Hematopoietic multipotent progenitor cell treated with erythropoietin and hydrocortisone succinate and interleukin-3 and kit ligand, for 6 days (in vitro differentiated cells): Measurements from ENCODE around the gene IGFN1.

Experiments
- DNase-seq: peaks from one replicate; pipeline ENCODE4 v3.0.0-alpha.2; 2015

The IGFN1 gene

DNA sequence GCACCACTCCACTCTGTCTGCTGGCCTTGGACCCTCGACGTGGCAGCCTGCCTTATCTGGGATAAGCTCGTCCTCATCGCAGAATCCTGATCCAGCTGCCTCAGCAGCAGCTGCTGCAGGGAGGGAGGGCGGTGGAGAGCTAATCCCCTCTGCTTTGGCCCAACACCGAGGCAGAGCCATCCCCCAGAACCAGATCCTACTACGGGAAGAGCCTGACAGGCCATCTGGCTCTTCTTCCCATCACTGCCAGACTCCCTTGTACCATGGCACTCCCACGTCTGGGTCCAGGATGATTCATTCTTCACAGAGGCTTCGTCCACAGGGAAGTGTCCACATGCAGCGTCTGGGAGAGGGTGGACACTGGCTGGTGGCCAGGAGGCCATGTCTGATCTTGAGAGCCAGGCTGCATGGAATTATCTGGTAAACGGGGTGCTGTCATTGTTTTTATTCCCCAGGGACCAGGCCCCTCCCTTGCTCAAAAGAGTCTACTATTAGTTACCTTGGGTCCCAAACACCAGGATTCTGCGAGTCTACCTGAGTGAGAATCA lies 78.1 kb downstream of the IGFN1 start:
- DNase-seq, result no peak

DNA sequence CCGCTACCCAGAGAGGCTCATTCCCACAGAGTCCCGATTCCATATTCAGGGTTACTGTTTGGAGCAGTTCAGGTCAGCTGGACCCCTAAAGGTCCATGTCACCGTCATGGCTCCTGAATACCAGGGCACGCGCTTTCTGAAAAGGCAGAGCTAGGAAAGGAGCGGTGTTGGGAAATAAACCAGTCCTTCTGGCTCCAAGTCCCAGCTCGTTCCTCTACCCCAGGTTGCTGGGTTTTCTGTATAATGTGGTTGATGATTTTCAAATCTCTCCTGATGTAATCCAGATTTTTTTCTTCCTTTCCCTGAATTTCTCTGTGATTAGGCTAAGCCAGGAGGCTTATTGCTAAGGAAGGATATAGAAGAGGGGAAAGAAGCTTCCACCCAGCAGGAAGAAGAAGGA lies 78.7 kb downstream of the IGFN1 start:
- DNase-seq, result no peak

DNA sequence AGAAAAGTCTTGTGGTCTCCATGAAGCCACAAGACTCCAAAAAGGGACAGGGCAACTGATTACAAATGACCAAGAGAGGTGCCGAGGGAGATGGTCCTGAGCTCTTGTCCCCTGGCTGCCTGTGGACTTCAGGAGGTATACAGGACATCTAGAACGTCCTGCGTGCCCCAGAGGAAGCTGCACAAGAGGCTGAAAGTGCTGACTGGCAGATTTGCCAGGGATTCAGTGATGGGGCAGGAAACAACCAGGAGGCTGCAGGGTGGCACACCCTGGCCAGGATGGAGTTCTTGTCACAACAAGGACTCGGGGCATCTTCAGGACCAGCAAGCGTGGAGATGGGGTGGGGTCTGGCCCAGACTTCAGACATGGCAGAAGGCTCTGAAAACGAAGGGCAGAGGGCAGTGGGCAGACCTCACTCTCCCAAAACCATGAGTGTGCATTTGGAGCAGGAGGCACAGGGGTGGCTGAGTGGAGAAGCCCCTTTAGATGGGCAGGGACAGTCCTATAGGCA lies 79.3 kb downstream of the IGFN1 start:
- DNase-seq, result no peak

DNA sequence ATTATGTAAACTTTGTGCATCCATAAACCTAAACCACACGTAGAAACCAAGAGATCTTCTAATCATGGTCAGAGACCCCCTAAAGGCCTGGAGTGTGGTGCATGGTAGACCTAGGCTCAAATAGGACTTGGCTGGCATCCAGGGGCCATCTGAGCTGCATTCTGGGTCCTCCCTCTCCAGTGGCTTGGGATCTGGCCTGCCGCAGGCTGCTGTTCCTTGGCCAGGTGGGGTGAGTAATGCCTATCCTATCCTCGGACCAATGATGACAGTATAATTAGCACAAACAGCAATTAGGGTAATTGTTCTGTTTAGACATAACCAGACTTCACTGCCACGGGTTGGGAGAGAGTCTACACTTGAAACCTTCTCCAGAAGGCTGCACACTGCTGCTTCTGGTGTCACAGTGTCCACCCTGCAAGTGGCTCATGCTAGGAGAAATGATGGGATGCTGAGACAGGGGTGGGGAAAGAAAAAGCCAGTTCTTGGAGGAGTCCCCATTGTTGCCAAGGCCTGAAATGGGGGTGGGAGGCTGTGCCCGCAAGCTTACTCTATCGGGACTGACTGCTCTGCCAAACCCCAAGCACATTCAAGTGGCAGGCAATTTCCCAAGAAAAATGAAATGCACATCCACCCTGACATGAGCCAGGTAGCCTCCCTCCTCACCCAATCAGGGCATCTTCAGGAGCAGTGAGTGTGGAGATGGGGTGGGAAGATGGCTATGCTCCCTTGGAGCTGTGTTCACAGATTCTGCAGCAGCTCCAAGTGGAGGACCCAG lies 80.2 kb downstream of the IGFN1 start:
- DNase-seq, result no peak

DNA sequence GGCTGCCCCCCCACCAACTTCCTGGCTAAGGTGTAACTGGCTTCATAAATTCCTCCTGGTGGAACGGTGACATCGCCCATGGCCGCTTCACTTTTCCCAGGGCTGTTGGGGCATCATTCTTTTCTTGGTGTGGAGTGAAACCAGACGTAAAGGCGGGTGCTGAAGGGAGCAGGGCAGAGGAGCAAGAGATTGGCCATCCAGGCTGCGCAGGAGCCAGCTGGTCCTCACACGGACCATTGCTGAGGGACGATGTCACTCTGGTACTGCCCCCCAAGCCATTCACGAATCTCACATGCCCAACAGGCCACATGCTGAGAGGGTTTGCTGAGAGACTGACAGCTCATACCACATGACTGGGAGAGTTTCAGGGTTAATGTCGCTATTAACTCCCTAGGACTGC lies 82.2 kb downstream of the IGFN1 start:
- no peak for DNase-seq

DNA sequence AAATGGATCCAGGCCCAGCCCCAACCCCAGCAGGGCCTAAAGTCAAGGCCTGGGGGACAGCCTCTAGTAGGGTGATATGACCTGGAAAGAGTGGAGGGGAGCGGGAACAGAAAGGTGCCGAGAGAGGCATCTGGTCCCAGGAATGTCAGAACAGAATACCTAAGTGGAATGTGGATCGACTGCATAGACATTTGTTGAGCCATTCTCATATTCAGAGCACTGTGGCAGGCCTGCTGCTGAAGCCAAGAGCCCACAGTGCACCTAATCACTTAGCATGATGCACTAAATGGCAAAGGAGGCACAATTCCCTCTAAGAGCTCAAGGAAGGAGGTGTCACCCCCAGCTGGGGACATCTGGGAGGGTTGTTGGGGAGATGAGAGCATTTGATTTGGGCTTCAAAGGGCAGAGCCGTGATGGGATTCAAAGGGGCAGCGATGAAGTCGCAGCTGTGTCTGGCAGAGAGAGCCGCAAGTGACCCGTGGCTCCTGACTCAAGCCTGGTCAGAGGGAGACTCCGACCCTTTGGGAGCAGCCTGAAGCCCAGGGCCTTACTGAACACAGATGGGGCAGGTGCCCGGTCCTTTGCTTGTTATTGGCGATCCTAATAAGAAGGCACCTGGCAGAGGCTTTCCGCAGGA lies 84.1 kb downstream of the IGFN1 start:
- DNase-seq, result no peak

DNA sequence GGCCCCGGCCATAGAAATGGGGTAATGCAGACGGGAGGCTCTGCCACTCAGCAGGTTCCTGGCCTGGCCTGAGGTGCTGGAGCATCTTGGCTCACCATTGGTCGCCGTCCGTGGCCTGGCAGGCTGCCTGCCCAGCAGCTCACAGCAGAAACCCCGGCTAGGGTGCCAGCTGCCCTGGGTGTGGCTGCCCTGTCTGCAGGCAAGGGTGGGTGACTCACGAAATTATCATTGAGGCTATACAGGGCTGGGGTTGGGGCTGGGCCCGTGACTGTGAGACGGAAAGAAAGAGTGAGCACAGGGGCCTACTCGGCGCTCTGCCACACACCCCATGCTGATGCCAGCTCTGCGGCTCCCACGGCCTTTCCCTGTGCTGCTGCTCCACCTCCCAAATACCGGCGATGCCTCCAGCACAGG lies 84.6 kb downstream of the IGFN1 start:
- peak; percentile 86 for DNase-seq

DNA sequence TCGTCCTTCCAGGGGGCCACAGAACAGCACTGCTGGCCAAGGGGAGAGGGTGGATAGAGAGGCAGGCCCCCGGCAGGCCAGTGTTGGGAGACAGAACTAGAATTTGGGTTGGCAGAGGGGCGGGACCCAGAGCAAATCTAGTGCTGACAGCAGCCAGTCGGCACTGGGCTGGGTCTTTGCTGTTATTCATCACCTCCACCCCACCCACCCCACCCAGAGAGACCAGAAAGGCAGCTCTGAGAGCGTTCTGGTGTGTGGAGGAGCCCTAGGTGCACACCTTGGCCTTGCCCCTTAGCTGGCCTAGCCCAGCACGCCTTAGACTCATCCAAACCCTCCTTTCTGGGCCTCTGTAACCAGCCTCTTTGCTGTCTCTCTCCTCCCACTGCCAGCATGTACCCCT lies 86.3 kb downstream of the IGFN1 start:
- DNase-seq, result peak; percentile 45

DNA sequence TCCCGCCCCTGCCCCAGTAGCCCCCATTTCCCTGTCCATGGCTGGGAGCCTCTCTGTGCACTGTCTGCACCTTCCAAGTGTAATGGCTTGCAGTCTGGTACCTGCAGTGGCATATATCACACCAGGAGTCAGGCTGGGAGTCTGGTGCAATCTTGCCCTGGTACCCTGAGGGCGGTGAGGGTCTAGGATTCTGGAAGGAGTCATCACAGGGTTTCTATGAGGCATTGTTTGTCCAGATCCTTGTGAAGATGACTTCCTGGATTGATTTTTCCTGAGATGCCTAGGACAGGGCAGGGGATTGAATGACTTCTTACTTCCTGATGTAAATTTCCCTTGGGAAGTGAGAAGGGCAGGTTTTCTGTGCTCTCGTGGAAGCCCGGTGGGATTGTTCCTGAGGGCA lies 86.8 kb downstream of the IGFN1 start:
- DNase-seq, result no peak
